ENCODE measurements around the gene AGRN. TPM values are rescaled to one million over a fixed set of nuclear protein-coding genes. Genes with fewer than 3 reads are reported as not detected.
A peak's percentile ranks its signal among the peaks of the same experiment; 100 is the strongest.

AGRN gene
- total RNA-seq, 1 experiment from 2014 or later: 184 TPM

- ChIA-PET CTCF (interaction anchor here (0.8 to 1.1 kb wide), 2 partner anchors 17 to 42 kb away, joined by 3 to 4 read pairs; no protein-coding TSS in a partner anchor), POLR2A (interaction anchor here (1.3 kb wide), 1 partner anchor 9 kb away, joined by 3 read pairs; the partner anchor contains the start of gene ISG15)
- DNase-seq (ENCODE audit: low spot score) (no peak), ATAC-seq (no peak)
- H3K4me1 Mint-ChIP-seq: peaks cover 33% of the 10 kb centered on the region
- no peak overlapping the region for H3K27ac Mint-ChIP-seq
- H3K27me3 Mint-ChIP-seq (ENCODE audit: low read depth): peaks cover 5% of the 10 kb centered on the region
- TF ChIP-seq SP1 (CRISPR knock-in tag; conservative IDR thresholded peaks at IDR 0.05) (no peak), ZNF671 (CRISPR knock-in tag; IDR thresholded peaks at IDR 0.05) (no peak), ATF1 (CRISPR knock-in tag; IDR thresholded peaks at IDR 0.05) (no peak), KAT7 (CRISPR knock-in tag; IDR thresholded peaks at IDR 0.05; ENCODE audit: borderline replicate concordance) (no peak), ZNF281 (CRISPR knock-in tag; IDR thresholded peaks at IDR 0.05) (no peak), CDX4 (CRISPR knock-in tag; IDR thresholded peaks at IDR 0.05; ENCODE audit: borderline replicate concordance) (no peak), ZNF138 (CRISPR knock-in tag; conservative IDR thresholded peaks at IDR 0.05) (no peak), ZNF396 (CRISPR knock-in tag; IDR thresholded peaks at IDR 0.05; ENCODE audit: borderline replicate concordance) (no peak), NR2C2 (CRISPR knock-in tag; IDR thresholded peaks at IDR 0.05) (no peak), GTF2I (CRISPR knock-in tag; conservative IDR thresholded peaks at IDR 0.05) (no peak), AR (CRISPR knock-in tag; IDR thresholded peaks at IDR 0.05) (no peak), HMGA2 (CRISPR knock-in tag; IDR thresholded peaks at IDR 0.05) (no peak), CTCF (IDR thresholded peaks at IDR 0.05) (no peak), FOXK1 (CRISPR knock-in tag; IDR thresholded peaks at IDR 0.05) (no peak), PRRX2 (CRISPR knock-in tag; IDR thresholded peaks at IDR 0.05) (no peak), MXD4 (CRISPR knock-in tag; IDR thresholded peaks at IDR 0.05; ENCODE audit: borderline replicate concordance) (no peak), TEAD1 (CRISPR knock-in tag; IDR thresholded peaks at IDR 0.05) (no peak), CREB1 (CRISPR knock-in tag; IDR thresholded peaks at IDR 0.05) (no peak), E2F4 (CRISPR knock-in tag; IDR thresholded peaks at IDR 0.05; ENCODE audit: borderline replicate concordance, low read depth) (no peak)
- TF ChIP-seq, protein P1, sequence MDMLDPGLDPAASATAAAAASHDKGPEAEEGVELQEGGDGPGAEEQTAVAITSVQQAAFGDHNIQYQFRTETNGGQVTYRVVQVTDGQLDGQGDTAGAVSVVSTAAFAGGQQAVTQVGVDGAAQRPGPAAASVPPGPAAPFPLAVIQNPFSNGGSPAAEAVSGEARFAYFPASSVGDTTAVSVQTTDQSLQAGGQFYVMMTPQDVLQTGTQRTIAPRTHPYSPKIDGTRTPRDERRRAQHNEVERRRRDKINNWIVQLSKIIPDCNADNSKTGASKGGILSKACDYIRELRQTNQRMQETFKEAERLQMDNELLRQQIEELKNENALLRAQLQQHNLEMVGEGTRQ (CRISPR knock-in tag; IDR thresholded peaks at IDR 0.05): no peak
- H3K9me3 Mint-ChIP-seq: no peaks in the 10 kb centered on the region
- H3K4me3 Mint-ChIP-seq: peak overlapping the region; percentile 24; the same call in 1 of the 2 replicates
- H3K36me3 Mint-ChIP-seq: no peaks in the 10 kb centered on the region
Measured at GRCh38 chr1:1022302-1023009, 2.5 kb downstream of the AGRN start.

Measured in WTC11 (cell line).